ENCODE data around the gene ZNF277.

DNA sequence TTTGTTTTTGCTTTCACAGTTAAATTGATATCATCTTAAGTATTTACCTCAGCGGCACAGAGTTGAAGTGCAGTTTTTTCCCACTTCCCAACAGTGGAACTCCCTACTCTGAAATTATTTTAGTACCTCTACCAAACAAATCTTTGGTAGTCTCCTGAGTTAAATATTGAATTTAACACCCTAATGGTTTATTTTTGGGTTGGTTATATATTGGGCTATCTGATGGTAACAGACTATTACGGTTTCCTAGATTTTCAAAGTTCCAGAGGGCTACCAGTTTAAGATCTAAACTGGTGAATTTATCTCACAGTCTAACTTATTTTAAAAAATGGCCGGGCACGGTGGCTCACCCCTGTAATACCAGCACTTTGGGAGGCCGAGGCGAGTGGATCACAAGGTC is 1.3 kb downstream of the ZNF277 start:
- TF ChIP-seq, protein P1, sequence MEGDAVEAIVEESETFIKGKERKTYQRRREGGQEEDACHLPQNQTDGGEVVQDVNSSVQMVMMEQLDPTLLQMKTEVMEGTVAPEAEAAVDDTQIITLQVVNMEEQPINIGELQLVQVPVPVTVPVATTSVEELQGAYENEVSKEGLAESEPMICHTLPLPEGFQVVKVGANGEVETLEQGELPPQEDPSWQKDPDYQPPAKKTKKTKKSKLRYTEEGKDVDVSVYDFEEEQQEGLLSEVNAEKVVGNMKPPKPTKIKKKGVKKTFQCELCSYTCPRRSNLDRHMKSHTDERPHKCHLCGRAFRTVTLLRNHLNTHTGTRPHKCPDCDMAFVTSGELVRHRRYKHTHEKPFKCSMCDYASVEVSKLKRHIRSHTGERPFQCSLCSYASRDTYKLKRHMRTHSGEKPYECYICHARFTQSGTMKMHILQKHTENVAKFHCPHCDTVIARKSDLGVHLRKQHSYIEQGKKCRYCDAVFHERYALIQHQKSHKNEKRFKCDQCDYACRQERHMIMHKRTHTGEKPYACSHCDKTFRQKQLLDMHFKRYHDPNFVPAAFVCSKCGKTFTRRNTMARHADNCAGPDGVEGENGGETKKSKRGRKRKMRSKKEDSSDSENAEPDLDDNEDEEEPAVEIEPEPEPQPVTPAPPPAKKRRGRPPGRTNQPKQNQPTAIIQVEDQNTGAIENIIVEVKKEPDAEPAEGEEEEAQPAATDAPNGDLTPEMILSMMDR (IDR thresholded peaks at IDR 0.05): no peak
- no peak for TF ChIP-seq POLR2A (IDR thresholded peaks at IDR 0.05)
- TF ChIP-seq POLR2AphosphoS5 (IDR thresholded peaks at IDR 0.05): no peak
